Activated CD4-positive, alpha-beta T cell treated with anti-CD3 and anti-CD28 coated beads for 36 hours (primary cell): ENCODE measurements around the gene KLKB1. TPM values are rescaled to one million over a fixed set of nuclear protein-coding genes. Genes with fewer than 3 reads are reported as not detected.
"Not testable (repeated sequence)": the region's sequence is repeated elsewhere in the genome, so short reads cannot be mapped to it uniquely, and the experiment has no call there.

Source experiments
- ATAC-seq: fragments of 200-7000 bp; cut with Tn5 transposase; one replicate; pipeline ENCODE4 v1.10.0; 2021; ENCODE audit warnings: mild to moderate bottlenecking, moderate library complexity
- CTCF ChIA-PET: fragments of 350-600 bp; sonication (Branson Sonifier 250); formaldehyde crosslinking; loops from one replicate; lab custom pipeline; 2021; ENCODE audit warnings: antibody characterized with exemption; lab: Charles Lee
- POLR2A ChIA-PET: fragments of 350-600 bp; sonication (Branson Sonifier 250); formaldehyde crosslinking; loops from one replicate; lab custom pipeline; 2021; ENCODE audit warnings: antibody characterized with exemption, inconsistent platforms; lab: Charles Lee
- DNase-seq: peaks from one replicate; pipeline ENCODE4 v3.0.0-alpha.2; 2020
- H3K27ac Mint-ChIP-seq: one replicate; pipeline ENCODE4 v1.8.0; 2021; ENCODE audit warnings: mixed read lengths
- H3K27me3 Mint-ChIP-seq: one replicate; pipeline ENCODE4 v1.8.0; 2021; ENCODE audit warnings: mixed read lengths
- H3K36me3 Mint-ChIP-seq: one replicate; pipeline ENCODE4 v1.8.0; 2021; ENCODE audit warnings: low read depth, mixed read lengths
- H3K4me1 Mint-ChIP-seq: one replicate; pipeline ENCODE4 v1.8.0; 2021; ENCODE audit warnings: mixed read lengths
- H3K4me3 Mint-ChIP-seq: one replicate; pipeline ENCODE4 v1.8.0; 2021; ENCODE audit warnings: mild to moderate bottlenecking, moderate library complexity, mixed read lengths
- H3K9me3 Mint-ChIP-seq: one replicate; pipeline ENCODE4 v1.8.0; 2021; ENCODE audit warnings: low read depth, mixed read lengths
- intact Hi-C, 2 experiments: fragments of 100-400 bp; cut with DNase I in 1 of 2; cut with micrococcal nuclease in 1 of 2; formaldehyde crosslinking; loops; one replicate each; pipeline versions ENCODE4 v1.14.2 to v1.15.1; 2022 to 2024; cut with DNase I, micrococcal nuclease
- total RNA-seq, 2 experiments: library from RNA; stranded (reverse); gene quantifications; one replicate each; pipeline ENCODE4 v1.2.3, GENCODE V29; 2021

KLKB1 gene
- total RNA-seq, 2 experiments from 2014 or later: not detected

- Mint-ChIP-seq H3K27ac (no peak overlapping the region), H3K27me3 (no peaks in the 10 kb centered on the region), H3K4me3 (no peak overlapping the region), H3K9me3 (peaks cover 19% of the 10 kb centered on the region), H3K4me1 (no peaks in the 10 kb centered on the region), H3K36me3 (peaks cover 25% of the 10 kb centered on the region)
- ChIA-PET CTCF (no interaction called here), POLR2A (no interaction called here)
- DNase-seq (no peak), ATAC-seq (no peak)
- intact Hi-C loops: no loop called here
These were observed 652 bp upstream of the KLKB1 start for GRCh38 chr4:186226521-186227189.

- H3K27ac Mint-ChIP-seq: no peak overlapping the region
- no peaks in the 10 kb centered on the region for H3K4me1 Mint-ChIP-seq
- peaks cover 18% of the 10 kb centered on the region for H3K9me3 Mint-ChIP-seq
- intact Hi-C loops: no loop called here
- H3K4me3 Mint-ChIP-seq: no peak overlapping the region
- CTCF ChIA-PET: interaction anchor here (0.8 kb wide), 1 partner anchor 338 kb away, joined by 3 read pairs; no protein-coding TSS in a partner anchor
- no peak for ATAC-seq
- no peak for DNase-seq
- POLR2A ChIA-PET: no interaction called here
- H3K36me3 Mint-ChIP-seq: peaks cover 24% of the 10 kb centered on the region
- no peaks in the 10 kb centered on the region for H3K27me3 Mint-ChIP-seq
These were observed 622 bp downstream of the KLKB1 start for GRCh38 chr4:186227744-186228513.

GRCh38 chr4:186228514-186228894 lies 1.2 kb downstream of the KLKB1 start:
- intact Hi-C loops: no loop called here
- H3K27ac Mint-ChIP-seq: no peak overlapping the region
- CTCF ChIA-PET: no interaction called here
- no peak overlapping the region for H3K4me3 Mint-ChIP-seq
- peaks cover 18% of the 10 kb centered on the region for H3K36me3 Mint-ChIP-seq
- ATAC-seq (no peak), DNase-seq (no peak)
- peaks cover 16% of the 10 kb centered on the region for H3K9me3 Mint-ChIP-seq
- POLR2A ChIA-PET: no interaction called here
- no peaks in the 10 kb centered on the region for H3K27me3 Mint-ChIP-seq
- no peaks in the 10 kb centered on the region for H3K4me1 Mint-ChIP-seq

- intact Hi-C loops: no loop called here
- no peaks in the 10 kb centered on the region for H3K9me3 Mint-ChIP-seq
These were observed 7.1 kb downstream of the KLKB1 start for GRCh38 chr4:186234367-186234766.

DNA sequence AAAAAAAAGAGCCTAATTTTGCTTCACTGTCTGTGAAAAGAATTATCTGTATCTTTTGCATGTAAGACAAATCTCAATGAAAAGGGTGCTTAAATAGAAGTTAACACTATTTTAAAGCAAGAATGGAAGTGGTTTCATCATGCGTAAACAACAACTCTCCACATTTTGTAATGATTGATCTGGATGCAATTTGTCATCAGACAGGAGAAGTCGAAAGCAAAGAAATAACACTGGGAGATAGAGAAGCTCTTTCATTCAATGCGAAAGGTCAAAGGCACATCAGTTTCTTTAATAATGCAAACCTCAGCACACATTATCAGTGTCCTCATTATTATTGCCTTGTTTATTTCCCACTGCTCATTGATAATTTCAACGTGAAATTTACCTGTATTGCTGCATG lies 8.8 kb downstream of the KLKB1 start:
- H3K4me3 Mint-ChIP-seq: no peak overlapping the region
- H3K4me1 Mint-ChIP-seq: no peaks in the 10 kb centered on the region
- CTCF ChIA-PET: interaction anchor here (0.6 kb wide), 1 partner anchor 11 kb away, joined by 3 read pairs; no protein-coding TSS in a partner anchor
- no peaks in the 10 kb centered on the region for H3K27me3 Mint-ChIP-seq
- ATAC-seq (no peak), DNase-seq (no peak)
- H3K27ac Mint-ChIP-seq: no peak overlapping the region
- POLR2A ChIA-PET: no interaction called here
- no peaks in the 10 kb centered on the region for H3K9me3 Mint-ChIP-seq
- intact Hi-C loops: no loop called here
- H3K36me3 Mint-ChIP-seq: peaks cover 2% of the 10 kb centered on the region

More at GRCh38 chr4:186234367-186234766, 7.1 kb downstream of the KLKB1 start:
- no peak overlapping the region for H3K27ac Mint-ChIP-seq
- H3K4me3 Mint-ChIP-seq: no peak overlapping the region
- POLR2A ChIA-PET: no interaction called here
- peaks cover 2% of the 10 kb centered on the region for H3K36me3 Mint-ChIP-seq
- H3K4me1 Mint-ChIP-seq: no peaks in the 10 kb centered on the region
- no peaks in the 10 kb centered on the region for H3K27me3 Mint-ChIP-seq
- ATAC-seq (no peak), DNase-seq (no peak)
- CTCF ChIA-PET: no interaction called here

GRCh38 chr4:186240452-186240847 lies 13.1 kb downstream of the KLKB1 start:
- ChIA-PET CTCF (no interaction called here), POLR2A (no interaction called here)
- no peaks in the 10 kb centered on the region for H3K4me1 Mint-ChIP-seq
- no peaks in the 10 kb centered on the region for H3K27me3 Mint-ChIP-seq
- ATAC-seq (no peak), DNase-seq (no peak)
- intact Hi-C loops: no loop called here
- no peak overlapping the region for H3K27ac Mint-ChIP-seq
- H3K9me3 Mint-ChIP-seq: no peaks in the 10 kb centered on the region
- H3K4me3 Mint-ChIP-seq: no peak overlapping the region
- peaks cover 2% of the 10 kb centered on the region for H3K36me3 Mint-ChIP-seq

DNA sequence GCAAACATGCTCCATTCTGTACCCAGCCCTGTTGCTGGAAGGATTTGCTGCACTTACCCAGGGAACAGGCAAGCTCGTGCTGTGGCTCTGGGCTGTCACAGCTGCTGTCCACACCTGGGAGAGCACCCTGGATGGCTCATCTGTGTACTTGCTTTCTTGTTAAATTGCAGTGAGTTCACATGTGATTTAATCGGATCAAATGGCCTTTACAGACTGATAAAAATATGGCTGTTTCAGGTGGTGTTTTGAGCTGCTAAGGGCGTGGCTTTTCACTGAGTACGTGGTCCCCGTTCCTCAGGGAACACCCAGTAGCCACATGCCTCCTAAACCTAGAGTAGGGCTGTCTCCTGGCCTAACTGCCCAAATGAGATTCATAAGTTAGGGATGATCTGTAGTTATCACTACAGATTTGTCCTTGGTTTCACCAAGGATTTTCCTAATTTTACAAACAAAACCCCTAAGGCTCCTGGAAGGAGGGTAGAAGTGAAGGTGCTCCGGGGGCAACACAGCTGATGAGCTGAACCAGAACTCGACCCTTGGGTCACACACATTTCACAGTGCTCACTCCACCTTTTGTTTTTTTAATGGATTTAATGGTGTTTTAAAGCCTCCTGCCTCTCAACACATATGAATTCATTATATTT lies 13.7 kb downstream of the KLKB1 start:
- H3K4me3 Mint-ChIP-seq: no peak overlapping the region
- DNase-seq: no peak
- no peaks in the 10 kb centered on the region for H3K4me1 Mint-ChIP-seq
- ChIA-PET POLR2A (no interaction called here), CTCF (no interaction called here)
- intact Hi-C loops: no loop called here
- H3K9me3 Mint-ChIP-seq: peaks cover 1% of the 10 kb centered on the region
- H3K27me3 Mint-ChIP-seq: no peaks in the 10 kb centered on the region
- H3K36me3 Mint-ChIP-seq: peaks cover 2% of the 10 kb centered on the region
- H3K27ac Mint-ChIP-seq: no peak overlapping the region
- ATAC-seq: no peak

DNA sequence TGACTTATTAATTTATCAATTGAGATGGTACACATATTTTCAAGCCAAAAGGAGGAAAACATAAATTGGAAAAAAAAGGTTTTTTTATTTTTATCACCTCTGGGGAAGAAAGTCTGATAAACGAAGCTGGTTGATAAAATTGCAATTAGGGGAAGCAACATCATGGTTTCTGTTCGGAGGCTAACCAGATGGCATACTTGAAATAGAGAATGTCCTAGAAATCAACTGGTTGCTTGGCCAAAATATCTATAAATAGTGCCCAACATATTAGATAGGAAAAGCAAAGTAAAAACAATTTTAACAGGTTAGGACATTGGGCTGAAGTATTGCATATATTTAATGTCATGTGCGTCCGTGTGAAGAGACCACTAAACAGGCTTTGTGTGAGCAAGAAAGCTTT lies 14.3 kb downstream of the KLKB1 start:
- no peak overlapping the region for H3K27ac Mint-ChIP-seq
- ATAC-seq (no peak), DNase-seq (no peak)
- intact Hi-C loops: no loop called here
- no peaks in the 10 kb centered on the region for H3K27me3 Mint-ChIP-seq
- CTCF ChIA-PET: no interaction called here
- POLR2A ChIA-PET: no interaction called here
- H3K36me3 Mint-ChIP-seq: peaks cover 2% of the 10 kb centered on the region
- no peaks in the 10 kb centered on the region for H3K4me1 Mint-ChIP-seq
- H3K9me3 Mint-ChIP-seq: peaks cover 5% of the 10 kb centered on the region
- no peak overlapping the region for H3K4me3 Mint-ChIP-seq

DNA sequence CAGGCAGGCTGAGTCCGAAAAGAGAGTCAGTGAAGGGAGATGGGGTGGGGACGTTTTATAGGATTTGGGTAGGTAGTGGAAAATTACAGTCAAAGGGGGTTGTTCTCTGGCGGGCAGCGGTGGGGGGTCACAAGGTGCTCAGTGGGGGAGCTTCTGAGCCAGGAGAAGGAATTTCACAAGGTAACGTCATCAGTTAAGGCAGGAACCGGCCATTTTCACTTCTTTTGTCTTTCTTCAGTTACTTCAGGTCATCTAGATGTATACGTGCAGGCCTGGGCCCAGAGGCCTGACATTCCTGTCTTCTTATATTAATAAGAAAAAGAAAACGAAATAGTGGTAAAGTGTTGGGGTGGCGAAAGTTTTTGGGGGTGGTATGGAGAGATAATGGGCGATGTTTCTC lies 14.7 kb downstream of the KLKB1 start:
- ATAC-seq, H3K27me3 Mint-ChIP-seq, H3K27ac Mint-ChIP-seq, CTCF ChIA-PET, H3K9me3 Mint-ChIP-seq, H3K4me1 Mint-ChIP-seq, POLR2A ChIA-PET, DNase-seq, H3K36me3 Mint-ChIP-seq, H3K4me3 Mint-ChIP-seq, intact Hi-C loops: not testable (repeated sequence)

DNA sequence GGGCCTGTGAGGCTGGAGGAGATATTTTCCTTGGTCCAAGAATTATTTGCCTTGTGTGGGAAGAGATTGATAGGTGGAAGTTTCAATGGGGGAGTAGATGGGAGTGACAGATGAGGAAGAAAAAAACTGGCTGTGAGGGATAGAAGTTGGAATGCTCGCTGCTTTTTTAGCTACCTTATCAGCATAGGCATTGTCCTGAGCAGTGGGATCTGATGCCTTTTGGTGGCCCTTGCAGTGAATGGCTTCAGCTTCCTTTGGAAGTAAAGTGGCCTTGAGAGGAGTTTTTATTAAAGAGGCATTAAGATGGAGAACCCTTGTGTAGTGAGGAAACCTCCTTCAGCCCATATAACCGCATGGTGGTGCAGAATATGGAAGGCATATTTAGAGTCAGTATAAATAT lies 16.0 kb downstream of the KLKB1 start:
- DNase-seq: no peak
- intact Hi-C loops: no loop called here
- Mint-ChIP-seq H3K36me3 (no peaks in the 10 kb centered on the region), H3K4me3 (no peak overlapping the region), H3K27me3 (no peaks in the 10 kb centered on the region), H3K27ac (no peak overlapping the region), H3K9me3 (peaks cover 5% of the 10 kb centered on the region), H3K4me1 (no peaks in the 10 kb centered on the region)
- ATAC-seq: no peak
- POLR2A ChIA-PET: no interaction called here
- CTCF ChIA-PET: no interaction called here

DNA sequence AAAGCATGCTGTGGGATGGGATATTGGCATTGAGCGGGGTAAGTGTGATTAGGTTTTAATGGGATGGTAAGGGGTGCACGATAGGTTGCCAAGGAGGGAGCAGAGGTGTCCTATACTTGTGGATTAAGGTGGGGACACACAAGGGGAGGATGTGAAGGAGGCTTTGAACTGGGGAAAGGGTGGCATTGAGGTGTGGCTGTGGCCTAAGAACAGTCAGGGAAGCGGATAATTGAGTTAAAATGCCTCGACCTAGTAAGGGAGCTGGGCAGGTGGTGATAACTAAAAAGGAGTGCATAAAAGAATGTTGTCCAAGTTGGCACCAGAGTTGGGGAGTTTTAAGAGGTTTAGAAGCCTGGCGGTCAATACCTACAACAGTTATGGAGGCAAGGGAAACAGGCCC lies 17.5 kb downstream of the KLKB1 start:
- CTCF ChIA-PET: no interaction called here
- H3K27ac Mint-ChIP-seq: no peak overlapping the region

More for the DNA sequence above, 17.5 kb downstream of the KLKB1 start:
- ATAC-seq (no peak), DNase-seq (no peak)
- Mint-ChIP-seq H3K27me3 (no peaks in the 10 kb centered on the region), H3K4me3 (no peak overlapping the region), H3K4me1 (no peaks in the 10 kb centered on the region), H3K9me3 (peaks cover 5% of the 10 kb centered on the region), H3K36me3 (no peaks in the 10 kb centered on the region)
- POLR2A ChIA-PET: no interaction called here
- intact Hi-C loops: no loop called here
